SK-N-MC (cell line): ENCODE measurements around the gene LARP6.

Source experiments
- EZH2 ChIP-seq: fragments of 200-600 bp; sonication (generic); IDR thresholded peaks from one replicate; pipeline ENCODE4 v1.6.1; 2017; ENCODE audit warnings: antibody characterized with exemption
- POLR2AphosphoS5 ChIP-seq: IDR thresholded peaks from 2 replicates; pipeline ENCODE4 v1.6.1; 2012; ENCODE audit warnings: mild to moderate bottlenecking, low read depth, low read length, borderline replicate concordance

DNA sequence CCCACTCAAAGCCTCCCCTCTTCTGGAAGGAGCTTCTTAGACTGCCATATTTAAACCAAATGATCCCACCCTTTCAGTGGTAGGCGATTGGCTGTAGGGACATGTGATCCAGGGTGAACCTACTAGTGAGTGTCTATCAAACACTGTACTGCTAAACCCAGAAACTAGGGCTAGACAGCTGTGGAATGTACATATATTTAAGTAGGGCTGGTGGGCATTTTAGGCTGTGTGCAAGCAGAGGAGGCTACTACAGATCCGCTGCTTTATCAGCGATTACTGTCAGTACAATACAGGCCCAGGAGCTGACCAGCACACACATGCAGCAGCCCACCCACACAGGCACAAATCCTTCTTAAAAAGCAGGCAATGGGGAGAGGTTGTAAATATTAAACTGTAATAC is 15.4 kb upstream of the LARP6 start:
- TF ChIP-seq POLR2AphosphoS5 (no peak), EZH2 (no peak)
